NCI-H2029 treated with DMSO at 0.1 percent for 48 hours (cell line): ENCODE results near the gene NBL1.

Experiments used
- DNase-seq: peaks from one replicate; lab custom pipeline; 2025; lab: John Stamatoyannopoulos, UW

NBL1 gene

GRCh38 chr1:19703280-19703679 lies 59.2 kb downstream of the NBL1 start:
- DNase-seq, result no peak

DNA sequence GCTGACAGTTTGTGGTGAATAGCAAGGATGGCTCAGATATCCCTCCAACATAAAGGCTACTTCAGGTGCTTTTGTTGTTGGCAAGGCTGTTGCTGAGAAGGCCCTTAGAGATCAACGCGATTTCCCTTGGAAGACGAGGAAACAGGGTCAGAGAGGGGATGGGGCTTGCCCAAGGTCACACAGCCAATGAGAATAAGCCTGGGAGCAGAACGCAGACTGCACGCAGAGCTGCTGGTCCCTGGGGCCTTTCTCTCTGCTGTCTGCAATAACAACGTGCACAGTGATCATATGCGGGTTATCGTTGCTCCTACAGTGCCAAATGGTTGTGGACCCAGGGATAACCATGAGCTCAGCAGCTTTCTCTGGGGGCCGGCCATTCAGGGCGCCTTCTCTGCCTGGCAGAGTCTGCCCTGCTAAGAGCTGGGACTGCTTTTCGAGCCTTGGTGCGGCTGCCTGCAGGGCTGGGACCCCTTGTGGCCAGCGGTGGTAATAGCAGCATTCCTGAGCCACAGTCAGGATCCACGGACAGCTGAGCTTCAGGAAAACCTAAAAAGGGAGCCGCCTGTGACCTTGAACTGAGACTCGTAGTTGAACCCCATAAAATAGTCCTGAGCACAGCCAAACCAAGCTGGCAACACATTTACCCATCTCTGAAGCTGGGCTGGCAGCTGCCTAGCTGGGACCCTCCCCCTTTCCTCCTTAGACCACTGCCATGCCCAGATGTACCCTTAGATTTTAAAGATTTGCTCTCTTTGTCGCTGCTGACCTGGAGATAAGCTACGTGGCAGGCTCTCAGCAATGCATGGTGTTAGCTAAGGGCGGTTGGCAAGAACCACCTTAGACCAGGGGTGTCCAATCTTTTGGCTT lies 60.4 kb downstream of the NBL1 start:
- no peak for DNase-seq

GRCh38 chr1:19705464-19705863 lies 61.4 kb downstream of the NBL1 start:
- DNase-seq, result no peak

- DNase-seq, result no peak
Observed at GRCh38 chr1:19706136-19706535, 62.0 kb downstream of the NBL1 start.
